Esophagus squamous epithelium (tissue), 5 donors: ENCODE measurements around the gene DDIT4L. TPM values are rescaled to one million over a fixed set of nuclear protein-coding genes. Genes with fewer than 3 reads are reported as not detected.

Source experiments
- DNase-seq: peaks from one replicate; lab custom pipeline; 2025; lab: John Stamatoyannopoulos, UW
- H3K27ac ChIP-seq, 4 donors: fragments of 200-600 bp; sonication (generic); one replicate each; pipeline ENCODE4 v1.5.1; 2016 to 2019; ENCODE audit warnings: mild to moderate bottlenecking in 1 of 4
- H3K27me3 ChIP-seq, 4 donors: fragments of 200-600 bp; sonication (generic); 1 replicate in 3 of 4; 2 replicates in 1 of 4; pipeline versions ENCODE4 v1.5.1 to v1.6.0; 2017 to 2021; ENCODE audit warnings: antibody characterized with exemption in 1 of 4
- H3K36me3 ChIP-seq, 3 donors: fragments of 200-600 bp; sonication (generic); one replicate each; pipeline ENCODE4 v1.5.1; 2016 to 2019
- H3K4me1 ChIP-seq, 3 donors: fragments of 200-600 bp; sonication (generic); one replicate each; pipeline ENCODE4 v1.5.1; 2017 to 2019
- H3K4me3 ChIP-seq, 4 donors: fragments of 200-600 bp; sonication (generic); 1 replicate in 3 of 4; 2 replicates in 1 of 4; pipeline ENCODE4 v1.5.1; 2016 to 2019; ENCODE audit warnings: mild to moderate bottlenecking in 2 of 4, moderate library complexity in 1 of 4
- H3K9me3 ChIP-seq, 3 donors: fragments of 200-600 bp; sonication (generic); one replicate each; pipeline ENCODE4 v1.5.1; 2016 to 2019
- POLR2A ChIP-seq, 4 donors: fragments of 450-650 bp; IDR thresholded peaks; one replicate each; pipeline ENCODE4 v1.6.1; 2017; ENCODE audit warnings: antibody characterized with exemption in 4 of 4, mild to moderate bottlenecking in 4 of 4, moderate library complexity in 3 of 4
- WGBS, 2 donors: methylation state at CpG; one replicate each; pipeline ENCODE4 v1.1.5; 2018; 5-methylcytosine and 5-hydroxymethylcytosine counted together
- intact Hi-C: fragments of 100-400 bp; cut with DNase I; formaldehyde crosslinking; loops from one replicate; pipeline ENCODE4 v1.15.0; 2022
- total RNA-seq, 4 donors: library from RNA; depleted of rRNA; stranded (reverse); fragments of >200 nt; gene quantifications; one replicate each; pipeline ENCODE4 v1.1.0, GENCODE V29; 2016
- TF ChIP-seq, protein P1 (sequence below), 6 experiments: fragments of 450-650 bp in 4 of 6; fragments of 200-600 bp in 2 of 6; sonication (generic) in 2 of 6; IDR thresholded peaks; one replicate each; pipeline ENCODE4 v1.5.1; 2016 to 2019; ENCODE audit warnings: antibody characterized with exemption in 6 of 6, mild to moderate bottlenecking in 4 of 6, moderate library complexity in 4 of 6
- donor health status: DM: yes; HTN: yes; CAD: no.

Gene DDIT4L
- total RNA-seq, 4 donors from 2014 or later = 0.11 to 1.7 (median 0.30) TPM

DNA sequence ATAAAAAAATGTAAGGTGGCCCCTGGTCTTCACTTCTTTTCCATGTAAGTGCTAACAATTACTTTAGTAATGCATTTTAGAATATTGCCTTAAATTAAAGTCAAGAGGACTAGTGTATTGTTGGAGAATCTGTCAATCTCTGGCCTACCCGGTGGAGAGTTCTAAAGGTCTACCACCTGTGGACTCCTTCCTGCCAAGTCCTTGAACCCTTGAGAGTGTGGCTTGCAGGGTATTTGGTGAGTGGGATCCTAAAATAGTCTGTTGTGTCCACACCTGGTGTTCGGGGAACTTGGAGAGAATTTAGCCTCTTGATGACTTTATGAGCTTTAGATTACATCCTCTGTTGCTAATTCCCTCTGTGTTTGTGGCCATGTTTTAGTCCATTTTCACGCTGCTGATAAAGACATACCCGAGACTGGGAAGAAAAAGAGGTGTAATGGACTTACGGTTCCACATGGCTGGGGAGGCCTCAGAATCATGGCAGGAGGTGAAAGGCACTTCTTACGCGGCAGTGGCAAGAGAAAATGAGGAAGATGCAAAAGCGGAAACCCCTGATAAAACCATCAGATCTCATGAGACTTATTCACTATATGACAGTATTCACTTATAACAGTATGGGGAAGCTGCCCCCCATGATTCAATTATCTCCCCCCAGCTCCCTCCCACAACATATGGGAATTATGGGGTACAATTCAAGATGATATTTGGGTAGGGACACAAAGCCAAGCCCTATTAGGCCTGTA is 23.8 kb downstream of the DDIT4L start:
- Histone ChIP-seq H3K4me1 (peaks cover 0 to 5% (median 0%) of the 10 kb centered on the region in 3 donors), H3K36me3 (no peaks in the 10 kb centered on the region), H3K27ac (no peak overlapping the region), H3K9me3 (peaks cover 0 to 12% (median 10%) of the 10 kb centered on the region in 3 donors), H3K4me3 (no peak overlapping the region), H3K27me3 (no peaks in the 10 kb centered on the region)
- intact Hi-C loops = no loop called here
- DNase-seq = no peak
- 61 to 95% methylated on average over 7 to 8 of the region's 8 CpGs for WGBS, 2 donors
- no peak for TF ChIP-seq POLR2A (IDR thresholded peaks at IDR 0.05)
- TF ChIP-seq, protein P1, sequence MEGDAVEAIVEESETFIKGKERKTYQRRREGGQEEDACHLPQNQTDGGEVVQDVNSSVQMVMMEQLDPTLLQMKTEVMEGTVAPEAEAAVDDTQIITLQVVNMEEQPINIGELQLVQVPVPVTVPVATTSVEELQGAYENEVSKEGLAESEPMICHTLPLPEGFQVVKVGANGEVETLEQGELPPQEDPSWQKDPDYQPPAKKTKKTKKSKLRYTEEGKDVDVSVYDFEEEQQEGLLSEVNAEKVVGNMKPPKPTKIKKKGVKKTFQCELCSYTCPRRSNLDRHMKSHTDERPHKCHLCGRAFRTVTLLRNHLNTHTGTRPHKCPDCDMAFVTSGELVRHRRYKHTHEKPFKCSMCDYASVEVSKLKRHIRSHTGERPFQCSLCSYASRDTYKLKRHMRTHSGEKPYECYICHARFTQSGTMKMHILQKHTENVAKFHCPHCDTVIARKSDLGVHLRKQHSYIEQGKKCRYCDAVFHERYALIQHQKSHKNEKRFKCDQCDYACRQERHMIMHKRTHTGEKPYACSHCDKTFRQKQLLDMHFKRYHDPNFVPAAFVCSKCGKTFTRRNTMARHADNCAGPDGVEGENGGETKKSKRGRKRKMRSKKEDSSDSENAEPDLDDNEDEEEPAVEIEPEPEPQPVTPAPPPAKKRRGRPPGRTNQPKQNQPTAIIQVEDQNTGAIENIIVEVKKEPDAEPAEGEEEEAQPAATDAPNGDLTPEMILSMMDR (IDR thresholded peaks at IDR 0.05) = no peak

- Histone ChIP-seq H3K4me1 (peaks cover 0 to 5% (median 0%) of the 10 kb centered on the region in 3 donors), H3K27me3 (no peaks in the 10 kb centered on the region), H3K9me3 (peaks cover 0 to 13% (median 12%) of the 10 kb centered on the region in 3 donors), H3K27ac (no peak overlapping the region), H3K4me3 (no peak overlapping the region), H3K36me3 (no peaks in the 10 kb centered on the region)
- no peak for DNase-seq
- TF ChIP-seq POLR2A (IDR thresholded peaks at IDR 0.05) = no peak
- TF ChIP-seq, protein P1 (IDR thresholded peaks at IDR 0.05) = no peak
- intact Hi-C loops = no loop called here
- WGBS, 2 donors = 42 to 60% methylated on average over 1 of the region's 1 CpG
Observed at GRCh38 chr4:100165809-100166208, 24.5 kb downstream of the DDIT4L start.

DNA sequence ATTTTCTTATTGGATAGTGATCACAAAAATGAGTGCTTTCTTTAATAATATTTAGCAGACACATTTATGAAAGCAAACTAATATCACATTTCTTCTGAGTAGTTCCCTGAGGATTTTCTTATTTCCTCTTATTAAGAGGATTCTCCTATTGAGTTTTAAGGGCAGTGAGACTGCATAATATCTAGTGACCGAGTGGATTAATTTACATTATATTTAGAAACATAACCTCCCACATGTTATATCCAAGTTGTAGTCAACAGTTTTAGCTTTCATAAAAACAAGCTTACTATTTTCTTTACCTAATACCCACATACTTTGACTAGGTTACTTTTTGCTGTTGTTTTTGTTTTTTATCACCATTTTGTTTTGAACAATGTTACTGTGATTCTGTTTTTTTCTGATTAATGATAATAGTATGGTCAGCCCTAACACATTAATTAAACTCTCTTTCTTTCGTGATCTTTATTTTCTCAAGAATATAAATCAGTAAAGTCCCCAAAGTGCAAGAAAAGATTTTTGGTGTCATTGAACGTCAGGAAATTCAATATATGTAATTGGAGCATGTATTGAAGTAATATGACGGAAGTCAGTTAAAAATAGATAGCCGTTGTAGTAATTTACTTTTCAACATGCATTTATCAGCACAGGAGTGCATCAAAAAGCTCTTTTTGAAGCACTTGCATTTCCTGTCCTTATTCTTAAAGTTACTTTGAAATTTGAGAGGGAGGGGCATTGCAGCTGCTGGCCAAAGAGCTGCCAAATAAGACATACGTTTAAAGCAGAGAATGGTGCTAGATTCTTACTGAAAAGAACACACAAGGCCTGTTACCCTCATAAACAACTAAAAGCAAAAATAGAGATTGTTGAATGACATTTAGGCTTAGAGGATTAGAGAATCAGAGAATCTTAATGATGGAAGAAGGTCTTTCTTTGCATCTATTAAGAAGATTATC is 25.2 kb downstream of the DDIT4L start:
- WGBS, 2 donors = 53 to 58% methylated on average over 6 of the region's 6 CpGs
- peaks cover 0 to 5% (median 0%) of the 10 kb centered on the region in 3 donors for H3K4me1 ChIP-seq
- intact Hi-C loops = no loop called here

DNA sequence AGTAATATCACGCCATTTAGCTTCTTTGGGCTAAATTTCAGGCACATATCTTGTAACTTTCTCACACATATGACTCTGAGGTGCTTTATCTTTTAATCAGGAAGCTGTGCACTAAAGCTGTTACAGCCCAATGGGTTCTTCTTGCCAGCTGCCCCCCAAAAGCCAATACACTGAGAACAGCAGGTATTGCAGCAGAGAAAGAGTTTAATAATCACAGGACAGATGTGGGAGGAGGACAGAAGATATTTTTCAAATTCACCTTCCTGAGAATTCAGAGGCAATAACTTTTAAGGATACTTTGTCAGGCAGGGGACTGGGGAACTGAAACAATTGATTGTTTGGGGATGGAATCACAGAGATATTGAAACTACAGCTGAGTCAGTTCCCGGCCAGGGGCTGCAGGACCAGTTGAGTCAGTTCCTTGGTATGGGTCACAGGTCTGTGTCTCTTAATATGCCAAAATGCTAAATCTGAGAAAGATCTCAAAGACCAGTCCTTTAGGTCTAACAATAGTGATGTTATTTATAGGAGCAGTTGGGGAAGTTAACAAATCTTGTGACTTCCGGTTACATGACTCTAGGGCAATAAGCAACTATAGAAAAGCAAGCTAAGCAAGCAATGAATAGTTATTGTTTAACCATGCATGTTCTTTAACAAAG is 28.1 kb downstream of the DDIT4L start:
- no peak for TF ChIP-seq POLR2A (IDR thresholded peaks at IDR 0.05)
- TF ChIP-seq, protein P1 (IDR thresholded peaks at IDR 0.05) = no peak
- H3K36me3 ChIP-seq = no peaks in the 10 kb centered on the region
- 40 to 48% methylated on average over 3 of the region's 3 CpGs for WGBS, 2 donors
- no peaks in the 10 kb centered on the region for H3K4me1 ChIP-seq
- no peak overlapping the region for H3K27ac ChIP-seq
- H3K4me3 ChIP-seq = no peak overlapping the region
- H3K9me3 ChIP-seq = peaks cover 0 to 13% (median 12%) of the 10 kb centered on the region in 3 donors
- intact Hi-C loops = no loop called here
- no peak for DNase-seq
- no peaks in the 10 kb centered on the region for H3K27me3 ChIP-seq

More for the DNA sequence above, 25.2 kb downstream of the DDIT4L start:
- TF ChIP-seq, protein P1 (IDR thresholded peaks at IDR 0.05) = no peak
- TF ChIP-seq POLR2A (IDR thresholded peaks at IDR 0.05) = no peak
- H3K4me3 ChIP-seq = no peak overlapping the region
- H3K9me3 ChIP-seq = peaks cover 0 to 13% (median 12%) of the 10 kb centered on the region in 3 donors
- DNase-seq = no peak
- H3K27ac ChIP-seq = no peak overlapping the region
- no peaks in the 10 kb centered on the region for H3K36me3 ChIP-seq
- no peaks in the 10 kb centered on the region for H3K27me3 ChIP-seq
